ENCODE data around the gene SLAMF6. TPM values are rescaled to one million over a fixed set of nuclear protein-coding genes. Genes with fewer than 3 reads are reported as not detected.
"Not testable (repeated sequence)": the region's sequence is repeated elsewhere in the genome, so short reads cannot be mapped to it uniquely, and the experiment has no call there.

Gene SLAMF6
- not detected in 2 replicates for total RNA-seq (2014; rRNA removed; shearing (Covaris generic))

GRCh38 chr1:160522622-160523345 is at the start of gene SLAMF6:
SLAMF6 (minus strand) TSS chr1:160523255; CDS start chr1:160523192, 63 bp downstream.
- H3K4me3 ChIP-seq, result no peak within 1 kb of the TSS
- no peaks in the 10 kb centered on the region for H3K27me3 ChIP-seq (replicated peaks)
- H3K9me3 ChIP-seq (replicated peaks), result no peaks in the 10 kb centered on the region
- H3K4me1 ChIP-seq (replicated peaks), result peaks cover 10% of the 10 kb centered on the region; the same call in 1 of the 2 replicates
- no peaks in the 10 kb centered on the region for H3K36me3 ChIP-seq
- no peak within 1 kb of the TSS for H3K27ac ChIP-seq
- DNase-seq (ENCODE audit: low read depth in 1 of 2, low spot score in 2 of 2), result no peak

GRCh38 chr1:160570840-160571239 is 47.8 kb upstream of the SLAMF6 start:
- H3K27ac ChIP-seq, result no peak overlapping the region
- H3K4me1 ChIP-seq (replicated peaks), result no peaks in the 10 kb centered on the region
- no peak overlapping the region for H3K4me3 ChIP-seq
- H3K27me3 ChIP-seq (replicated peaks), result no peaks in the 10 kb centered on the region
- DNase-seq (ENCODE audit: low read depth in 1 of 2, low spot score in 2 of 2), result no peak
- no peaks in the 10 kb centered on the region for H3K36me3 ChIP-seq
- H3K9me3 ChIP-seq (replicated peaks), result no peaks in the 10 kb centered on the region

- Histone ChIP-seq H3K36me3 (no peaks in the 10 kb centered on the region), H3K4me1 (replicated peaks) (no peaks in the 10 kb centered on the region), H3K27me3 (replicated peaks) (no peaks in the 10 kb centered on the region), H3K27ac (no peak overlapping the region), H3K4me3 (no peak overlapping the region), H3K9me3 (replicated peaks) (no peaks in the 10 kb centered on the region)
- no peak for DNase-seq (ENCODE audit: low read depth in 1 of 2, low spot score in 2 of 2)
Observed at GRCh38 chr1:160569806-160570205, 46.8 kb upstream of the SLAMF6 start.

DNA sequence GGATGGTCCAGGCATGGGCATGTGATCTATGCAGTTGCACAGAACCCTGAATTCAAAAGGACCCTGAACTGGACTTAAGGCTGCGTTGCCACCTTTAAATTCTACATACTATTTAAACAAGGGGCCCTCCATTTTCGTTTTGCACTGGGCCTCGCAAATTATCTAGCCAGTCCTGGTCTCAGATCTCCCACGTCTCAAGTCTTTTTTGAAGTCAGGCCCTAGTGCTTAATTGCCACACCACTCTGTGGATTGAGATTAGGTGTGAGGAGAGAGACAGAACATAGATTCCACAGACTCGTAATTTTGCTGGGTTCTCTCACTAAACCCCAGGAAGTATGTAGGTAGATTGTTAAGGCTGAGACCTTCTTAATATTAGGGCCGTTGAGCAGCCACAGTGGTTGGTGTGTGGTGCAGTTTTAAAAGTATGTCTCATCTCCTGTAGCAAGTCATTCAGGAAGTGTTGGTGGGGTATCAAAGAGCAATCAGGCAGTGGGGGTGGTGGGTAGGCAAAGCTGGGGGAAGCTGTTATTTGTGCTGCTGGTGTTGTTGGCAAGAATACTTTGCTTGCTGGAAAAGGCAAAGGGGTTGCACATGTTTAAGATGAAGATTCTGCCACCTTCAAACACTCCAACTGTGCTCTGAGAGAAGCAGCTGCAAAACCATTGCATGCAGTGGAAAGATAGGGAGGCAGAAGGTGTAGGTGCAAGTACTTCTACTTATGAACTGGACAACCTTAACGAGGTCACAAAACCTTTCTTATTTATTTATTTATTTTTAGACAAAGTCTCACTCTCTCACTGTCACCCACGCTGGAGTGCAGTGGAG is 45.0 kb upstream of the SLAMF6 start:
- H3K9me3 ChIP-seq (replicated peaks), result no peaks in the 10 kb centered on the region
- no peak overlapping the region for H3K4me3 ChIP-seq
- DNase-seq (ENCODE audit: low read depth in 1 of 2, low spot score in 2 of 2), result no peak
- no peak overlapping the region for H3K27ac ChIP-seq
- no peaks in the 10 kb centered on the region for H3K36me3 ChIP-seq
- no peaks in the 10 kb centered on the region for H3K4me1 ChIP-seq (replicated peaks)
- no peaks in the 10 kb centered on the region for H3K27me3 ChIP-seq (replicated peaks)

- DNase-seq (ENCODE audit: low read depth in 1 of 2, low spot score in 2 of 2), result no peak
- H3K27me3 ChIP-seq (replicated peaks), result no peaks in the 10 kb centered on the region
- no peak overlapping the region for H3K4me3 ChIP-seq
- H3K9me3 ChIP-seq (replicated peaks), result no peaks in the 10 kb centered on the region
- no peak overlapping the region for H3K27ac ChIP-seq
- no peaks in the 10 kb centered on the region for H3K4me1 ChIP-seq (replicated peaks)
- H3K36me3 ChIP-seq, result no peaks in the 10 kb centered on the region
Observed at GRCh38 chr1:160567341-160567740, 44.3 kb upstream of the SLAMF6 start.

DNA sequence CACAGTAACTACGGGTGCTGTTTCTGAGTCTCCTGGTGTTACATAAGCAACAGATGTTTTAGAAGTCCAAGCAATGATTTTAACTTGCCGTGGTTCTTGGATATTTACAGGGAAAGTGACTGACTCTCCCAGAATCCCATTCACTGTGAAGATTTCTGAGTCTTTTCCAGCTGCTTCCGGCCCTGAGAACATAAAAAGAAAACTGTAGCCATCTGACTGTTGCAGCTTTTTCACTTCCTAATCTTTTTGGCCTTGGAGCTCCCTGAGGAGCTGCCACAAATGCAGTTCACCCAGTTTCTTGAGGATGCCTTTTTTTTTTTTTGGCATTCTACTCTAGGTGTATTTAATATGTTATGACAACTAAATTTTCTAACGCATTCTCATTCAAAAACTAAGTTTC is 42.5 kb upstream of the SLAMF6 start:
- Histone ChIP-seq H3K27ac (no peak overlapping the region), H3K4me3 (no peak overlapping the region), H3K27me3 (replicated peaks) (no peaks in the 10 kb centered on the region), H3K9me3 (replicated peaks) (no peaks in the 10 kb centered on the region), H3K4me1 (replicated peaks) (no peaks in the 10 kb centered on the region), H3K36me3 (no peaks in the 10 kb centered on the region)
- DNase-seq (ENCODE audit: low read depth in 1 of 2, low spot score in 2 of 2), result no peak

DNA sequence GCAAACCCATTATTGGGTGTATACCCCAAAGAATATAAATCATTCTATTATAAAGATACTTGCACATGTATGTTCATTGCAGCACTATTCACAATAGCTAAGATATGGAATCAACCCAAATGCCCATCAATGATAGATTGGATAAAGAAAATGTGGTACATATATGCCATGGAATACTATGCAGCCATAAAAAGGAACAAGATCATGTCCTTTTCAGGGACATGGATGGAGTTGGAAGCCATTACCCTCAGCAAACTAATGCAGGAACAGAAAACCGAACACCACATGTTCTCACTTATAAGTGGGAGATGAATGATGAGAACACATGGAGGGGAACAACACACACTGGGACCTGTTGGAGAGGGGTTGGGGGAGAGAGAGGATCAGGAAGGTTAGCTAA is 40.2 kb upstream of the SLAMF6 start:
- H3K36me3 ChIP-seq; DNase-seq (ENCODE audit: low read depth in 1 of 2, low spot score in 2 of 2); H3K9me3 ChIP-seq (replicated peaks); H3K4me1 ChIP-seq (replicated peaks); H3K27me3 ChIP-seq (replicated peaks); H3K4me3 ChIP-seq; H3K27ac ChIP-seq: not testable (repeated sequence)

DNA sequence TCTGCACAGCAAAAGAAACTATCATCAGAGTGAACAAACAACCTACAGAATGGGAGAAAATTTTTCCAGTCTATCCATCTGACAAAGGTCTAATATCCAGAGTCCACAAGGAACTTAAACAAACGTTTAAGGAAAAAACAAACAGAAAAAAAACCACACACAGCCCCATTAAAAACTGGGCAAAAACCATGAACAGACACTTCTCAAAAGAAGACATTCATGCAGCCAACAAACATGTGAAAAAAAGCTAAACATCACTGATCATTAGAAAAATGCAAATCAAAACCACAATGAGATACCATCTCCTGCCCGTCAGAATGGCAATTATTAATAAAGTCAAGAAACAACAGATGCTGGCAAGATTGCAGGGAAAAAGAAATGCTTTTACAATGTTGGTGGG is 39.7 kb upstream of the SLAMF6 start:
- not testable (repeated sequence) for H3K4me1 ChIP-seq (replicated peaks); H3K27ac ChIP-seq; H3K36me3 ChIP-seq; H3K9me3 ChIP-seq (replicated peaks); H3K4me3 ChIP-seq; H3K27me3 ChIP-seq (replicated peaks); DNase-seq (ENCODE audit: low read depth in 1 of 2, low spot score in 2 of 2)

DNA sequence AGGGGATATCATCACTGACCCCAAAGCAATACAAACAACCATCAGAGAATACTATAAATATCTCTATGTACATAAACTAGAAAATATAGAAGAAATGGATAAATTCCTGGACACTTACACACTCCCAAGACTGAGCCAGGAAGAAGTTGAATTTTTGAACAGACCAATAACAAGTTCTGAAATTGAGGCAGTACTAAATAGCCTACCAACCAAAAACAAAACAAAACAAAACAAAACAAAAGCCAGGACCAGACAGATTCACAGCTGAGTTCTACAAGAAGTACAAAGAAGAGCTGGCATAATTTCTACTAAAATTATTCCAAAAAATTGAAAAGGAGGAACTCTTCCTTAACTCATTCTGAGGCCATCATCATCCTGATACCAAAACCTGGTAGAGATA is 37.8 kb upstream of the SLAMF6 start:
- no peak for DNase-seq (ENCODE audit: low read depth in 1 of 2, low spot score in 2 of 2)
- H3K4me1 ChIP-seq (replicated peaks), result no peaks in the 10 kb centered on the region
- no peaks in the 10 kb centered on the region for H3K36me3 ChIP-seq
- no peaks in the 10 kb centered on the region for H3K9me3 ChIP-seq (replicated peaks)
- H3K4me3 ChIP-seq, result no peak overlapping the region
- no peak overlapping the region for H3K27ac ChIP-seq
- no peaks in the 10 kb centered on the region for H3K27me3 ChIP-seq (replicated peaks)

GRCh38 chr1:160560045-160560705 is 37.1 kb upstream of the SLAMF6 start:
- DNase-seq (ENCODE audit: low read depth in 1 of 2, low spot score in 2 of 2), result no peak
- H3K36me3 ChIP-seq, result no peaks in the 10 kb centered on the region
- no peaks in the 10 kb centered on the region for H3K9me3 ChIP-seq (replicated peaks)
- no peak overlapping the region for H3K27ac ChIP-seq
- H3K4me1 ChIP-seq (replicated peaks), result no peaks in the 10 kb centered on the region
- H3K27me3 ChIP-seq (replicated peaks), result no peaks in the 10 kb centered on the region
- H3K4me3 ChIP-seq, result no peak overlapping the region

- not testable (repeated sequence) for DNase-seq (ENCODE audit: low read depth in 1 of 2, low spot score in 2 of 2); H3K4me1 ChIP-seq (replicated peaks); H3K27ac ChIP-seq; H3K36me3 ChIP-seq; H3K27me3 ChIP-seq (replicated peaks); H3K4me3 ChIP-seq; H3K9me3 ChIP-seq (replicated peaks)
Observed at GRCh38 chr1:160559437-160559836, 36.4 kb upstream of the SLAMF6 start.

- Histone ChIP-seq H3K27ac (no peak overlapping the region), H3K4me3 (no peak overlapping the region), H3K4me1 (replicated peaks) (no peaks in the 10 kb centered on the region), H3K9me3 (replicated peaks) (no peaks in the 10 kb centered on the region), H3K36me3 (no peaks in the 10 kb centered on the region), H3K27me3 (replicated peaks) (no peaks in the 10 kb centered on the region)
- no peak for DNase-seq (ENCODE audit: low read depth in 1 of 2, low spot score in 2 of 2)
Observed at GRCh38 chr1:160558660-160559380, 35.8 kb upstream of the SLAMF6 start.

DNA sequence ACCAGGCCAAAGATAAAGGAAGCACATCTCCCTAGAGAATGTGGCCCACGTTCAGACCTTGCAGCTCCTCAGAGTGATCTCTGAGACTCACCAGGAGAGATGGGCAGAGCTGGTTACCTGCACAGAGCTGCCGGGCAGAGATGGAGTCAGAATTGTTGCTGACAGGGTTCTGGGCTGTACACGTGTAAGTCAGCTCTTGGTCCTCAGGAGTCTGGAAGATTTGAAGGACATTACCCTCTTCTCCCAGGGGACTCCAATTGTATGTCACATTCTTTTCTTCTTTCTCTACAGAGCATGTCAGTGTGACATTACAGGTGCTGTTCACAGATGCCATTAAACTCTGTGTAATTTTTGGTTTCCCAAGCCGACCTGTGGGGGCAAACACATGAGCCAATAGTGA is 30.7 kb upstream of the SLAMF6 start:
- Histone ChIP-seq H3K36me3 (no peaks in the 10 kb centered on the region), H3K9me3 (replicated peaks) (no peaks in the 10 kb centered on the region), H3K27ac (no peak overlapping the region), H3K4me1 (replicated peaks) (no peaks in the 10 kb centered on the region), H3K27me3 (replicated peaks) (no peaks in the 10 kb centered on the region), H3K4me3 (no peak overlapping the region)
- DNase-seq (ENCODE audit: low read depth in 1 of 2, low spot score in 2 of 2), result no peak
